Measurements from ENCODE around the gene ASCL4.

DNA sequence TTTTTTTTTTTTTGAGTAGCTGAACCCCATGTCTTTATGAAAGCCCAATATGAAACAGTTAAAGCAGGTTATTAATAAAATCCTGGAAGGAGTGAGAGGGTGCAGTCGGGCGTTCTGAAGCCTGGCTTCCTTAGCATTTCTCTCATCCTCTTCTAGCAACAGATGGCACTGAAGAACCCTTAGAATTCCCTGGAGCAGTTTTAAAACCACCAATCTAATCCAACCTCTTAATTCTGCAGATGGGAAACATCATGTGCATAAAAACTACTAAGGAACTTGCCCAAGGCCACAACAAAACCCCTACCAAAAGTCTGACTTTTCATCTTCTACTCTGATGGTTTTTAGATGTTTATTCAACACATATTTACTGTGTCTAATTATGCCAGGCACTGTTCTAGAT is 38.7 kb upstream of the ASCL4 start:
- TF ChIP-seq, protein P1, sequence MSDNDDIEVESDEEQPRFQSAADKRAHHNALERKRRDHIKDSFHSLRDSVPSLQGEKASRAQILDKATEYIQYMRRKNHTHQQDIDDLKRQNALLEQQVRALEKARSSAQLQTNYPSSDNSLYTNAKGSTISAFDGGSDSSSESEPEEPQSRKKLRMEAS (IDR thresholded peaks at IDR 0.05) = no peak
- no peak for TF ChIP-seq YY1 (IDR thresholded peaks at IDR 0.05)
- TF ChIP-seq, protein P2, sequence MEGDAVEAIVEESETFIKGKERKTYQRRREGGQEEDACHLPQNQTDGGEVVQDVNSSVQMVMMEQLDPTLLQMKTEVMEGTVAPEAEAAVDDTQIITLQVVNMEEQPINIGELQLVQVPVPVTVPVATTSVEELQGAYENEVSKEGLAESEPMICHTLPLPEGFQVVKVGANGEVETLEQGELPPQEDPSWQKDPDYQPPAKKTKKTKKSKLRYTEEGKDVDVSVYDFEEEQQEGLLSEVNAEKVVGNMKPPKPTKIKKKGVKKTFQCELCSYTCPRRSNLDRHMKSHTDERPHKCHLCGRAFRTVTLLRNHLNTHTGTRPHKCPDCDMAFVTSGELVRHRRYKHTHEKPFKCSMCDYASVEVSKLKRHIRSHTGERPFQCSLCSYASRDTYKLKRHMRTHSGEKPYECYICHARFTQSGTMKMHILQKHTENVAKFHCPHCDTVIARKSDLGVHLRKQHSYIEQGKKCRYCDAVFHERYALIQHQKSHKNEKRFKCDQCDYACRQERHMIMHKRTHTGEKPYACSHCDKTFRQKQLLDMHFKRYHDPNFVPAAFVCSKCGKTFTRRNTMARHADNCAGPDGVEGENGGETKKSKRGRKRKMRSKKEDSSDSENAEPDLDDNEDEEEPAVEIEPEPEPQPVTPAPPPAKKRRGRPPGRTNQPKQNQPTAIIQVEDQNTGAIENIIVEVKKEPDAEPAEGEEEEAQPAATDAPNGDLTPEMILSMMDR (IDR thresholded peaks at IDR 0.05; ENCODE audit: low read depth, low read length, missing input control) = no peak
- TF ChIP-seq, protein P3, sequence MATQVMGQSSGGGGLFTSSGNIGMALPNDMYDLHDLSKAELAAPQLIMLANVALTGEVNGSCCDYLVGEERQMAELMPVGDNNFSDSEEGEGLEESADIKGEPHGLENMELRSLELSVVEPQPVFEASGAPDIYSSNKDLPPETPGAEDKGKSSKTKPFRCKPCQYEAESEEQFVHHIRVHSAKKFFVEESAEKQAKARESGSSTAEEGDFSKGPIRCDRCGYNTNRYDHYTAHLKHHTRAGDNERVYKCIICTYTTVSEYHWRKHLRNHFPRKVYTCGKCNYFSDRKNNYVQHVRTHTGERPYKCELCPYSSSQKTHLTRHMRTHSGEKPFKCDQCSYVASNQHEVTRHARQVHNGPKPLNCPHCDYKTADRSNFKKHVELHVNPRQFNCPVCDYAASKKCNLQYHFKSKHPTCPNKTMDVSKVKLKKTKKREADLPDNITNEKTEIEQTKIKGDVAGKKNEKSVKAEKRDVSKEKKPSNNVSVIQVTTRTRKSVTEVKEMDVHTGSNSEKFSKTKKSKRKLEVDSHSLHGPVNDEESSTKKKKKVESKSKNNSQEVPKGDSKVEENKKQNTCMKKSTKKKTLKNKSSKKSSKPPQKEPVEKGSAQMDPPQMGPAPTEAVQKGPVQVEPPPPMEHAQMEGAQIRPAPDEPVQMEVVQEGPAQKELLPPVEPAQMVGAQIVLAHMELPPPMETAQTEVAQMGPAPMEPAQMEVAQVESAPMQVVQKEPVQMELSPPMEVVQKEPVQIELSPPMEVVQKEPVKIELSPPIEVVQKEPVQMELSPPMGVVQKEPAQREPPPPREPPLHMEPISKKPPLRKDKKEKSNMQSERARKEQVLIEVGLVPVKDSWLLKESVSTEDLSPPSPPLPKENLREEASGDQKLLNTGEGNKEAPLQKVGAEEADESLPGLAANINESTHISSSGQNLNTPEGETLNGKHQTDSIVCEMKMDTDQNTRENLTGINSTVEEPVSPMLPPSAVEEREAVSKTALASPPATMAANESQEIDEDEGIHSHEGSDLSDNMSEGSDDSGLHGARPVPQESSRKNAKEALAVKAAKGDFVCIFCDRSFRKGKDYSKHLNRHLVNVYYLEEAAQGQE (IDR thresholded peaks at IDR 0.05) = no peak
- TF ChIP-seq, protein P4, sequence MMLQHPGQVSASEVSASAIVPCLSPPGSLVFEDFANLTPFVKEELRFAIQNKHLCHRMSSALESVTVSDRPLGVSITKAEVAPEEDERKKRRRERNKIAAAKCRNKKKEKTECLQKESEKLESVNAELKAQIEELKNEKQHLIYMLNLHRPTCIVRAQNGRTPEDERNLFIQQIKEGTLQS (IDR thresholded peaks at IDR 0.05) = no peak
